ENCODE results near the gene ABCG4.
"Not testable (repeated sequence)": the region's sequence is repeated elsewhere in the genome, so short reads cannot be mapped to it uniquely, and the experiment has no call there.

The ABCG4 gene

GRCh38 chr11:119181677-119182412 is 33.0 kb downstream of the ABCG4 start:
- no peaks in the 10 kb centered on the region for H3K9me3 Mint-ChIP-seq
- DNase-seq (no peak), ATAC-seq (no peak)
- H3K27ac Mint-ChIP-seq: peak overlapping the region in 1 of 2 donors; percentile 7
- H3K4me3 Mint-ChIP-seq: no peak overlapping the region
- peaks cover 15% of the 10 kb centered on the region for H3K4me1 Mint-ChIP-seq
- H3K27me3 Mint-ChIP-seq: no peaks in the 10 kb centered on the region

DNA sequence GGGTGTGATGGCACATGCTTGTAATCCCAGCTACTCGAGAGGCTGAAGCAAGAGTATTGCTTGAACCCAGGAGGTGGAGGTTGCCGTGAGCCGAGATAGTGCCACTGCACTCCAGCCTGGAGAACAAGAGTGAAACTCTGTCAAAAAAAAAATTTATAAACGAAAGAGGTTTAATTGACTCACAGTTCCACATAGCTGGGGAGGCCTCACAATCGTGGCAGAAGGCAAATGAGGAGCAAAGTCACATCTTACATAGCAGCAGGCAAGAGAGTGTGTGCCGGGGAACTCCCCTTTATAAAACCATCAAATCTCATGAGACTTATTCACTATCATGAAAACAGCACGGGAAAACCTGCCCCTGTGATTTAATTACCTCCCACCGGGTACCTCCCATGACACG is 35.5 kb downstream of the ABCG4 start:
- not testable (repeated sequence) for ATAC-seq, H3K4me1 Mint-ChIP-seq, H3K27me3 Mint-ChIP-seq, H3K9me3 Mint-ChIP-seq, H3K4me3 Mint-ChIP-seq, DNase-seq, H3K27ac Mint-ChIP-seq

DNA sequence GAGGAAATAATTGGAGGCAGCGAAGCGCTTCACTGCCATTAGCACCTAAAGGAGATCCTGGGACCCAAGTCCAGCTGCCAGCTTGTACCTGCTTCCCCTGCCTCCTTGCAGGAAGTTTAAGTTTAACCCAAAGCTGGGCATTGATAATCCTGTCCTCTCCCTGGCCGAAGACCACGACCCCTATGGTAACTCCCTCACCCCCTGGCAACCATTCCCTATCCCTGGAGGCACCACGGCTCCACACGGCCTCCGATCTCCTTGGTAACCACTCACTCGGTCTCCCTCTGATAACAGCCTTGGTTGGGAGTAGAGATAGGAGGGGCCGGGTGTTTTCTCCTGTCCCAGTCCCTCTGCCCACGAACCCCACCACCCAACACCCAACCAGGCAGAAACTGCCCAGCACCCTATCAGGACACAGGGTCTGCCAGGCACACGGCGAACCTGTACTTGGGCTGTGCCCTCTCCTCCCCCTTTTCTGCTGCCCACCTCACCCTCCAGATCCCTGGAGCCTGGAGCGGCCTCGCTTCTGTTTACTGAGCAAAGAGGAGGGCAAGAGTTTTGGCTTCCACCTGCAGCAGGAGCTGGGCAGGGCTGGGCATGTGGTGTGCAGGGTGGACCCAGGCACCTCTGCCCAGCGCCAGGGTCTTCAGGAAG is 37.3 kb downstream of the ABCG4 start:
- ATAC-seq (no peak), DNase-seq (no peak)
- no peaks in the 10 kb centered on the region for H3K9me3 Mint-ChIP-seq
- no peak overlapping the region for H3K4me3 Mint-ChIP-seq
- H3K27me3 Mint-ChIP-seq: no peaks in the 10 kb centered on the region
- H3K4me1 Mint-ChIP-seq: no peaks in the 10 kb centered on the region
- peak overlapping the region in 1 of 2 donors; percentile 24 for H3K27ac Mint-ChIP-seq

GRCh38 chr11:119187123-119187892 is 38.5 kb downstream of the ABCG4 start:
- Mint-ChIP-seq H3K4me3 (no peak overlapping the region), H3K27me3 (no peaks in the 10 kb centered on the region), H3K9me3 (no peaks in the 10 kb centered on the region), H3K27ac (no peak overlapping the region), H3K4me1 (no peaks in the 10 kb centered on the region)
- ATAC-seq (no peak), DNase-seq (no peak)

DNA sequence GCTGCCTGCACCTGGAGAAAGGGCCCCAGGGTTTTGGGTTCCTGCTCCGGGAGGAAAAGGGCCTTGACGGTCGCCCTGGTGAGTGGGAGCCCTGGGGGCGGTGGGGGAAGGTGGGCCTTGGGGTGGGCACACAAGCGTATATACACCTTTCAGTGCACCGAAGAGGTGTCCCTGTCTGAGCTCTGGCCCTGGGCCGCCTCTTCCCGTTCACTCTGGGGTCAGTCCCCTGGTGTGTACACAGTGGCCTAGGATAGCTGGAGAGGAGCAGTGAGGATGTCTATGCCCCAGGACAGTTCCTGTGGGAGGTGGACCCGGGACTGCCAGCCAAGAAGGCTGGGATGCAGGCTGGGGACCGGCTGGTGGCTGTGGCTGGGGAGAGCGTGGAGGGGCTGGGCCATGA is 39.2 kb downstream of the ABCG4 start:
- ATAC-seq (no peak), DNase-seq (no peak)
- H3K9me3 Mint-ChIP-seq: no peaks in the 10 kb centered on the region
- H3K4me1 Mint-ChIP-seq: no peaks in the 10 kb centered on the region
- no peaks in the 10 kb centered on the region for H3K27me3 Mint-ChIP-seq
- H3K4me3 Mint-ChIP-seq: no peak overlapping the region
- peak overlapping the region in 1 of 2 donors; percentile 27 for H3K27ac Mint-ChIP-seq

DNA sequence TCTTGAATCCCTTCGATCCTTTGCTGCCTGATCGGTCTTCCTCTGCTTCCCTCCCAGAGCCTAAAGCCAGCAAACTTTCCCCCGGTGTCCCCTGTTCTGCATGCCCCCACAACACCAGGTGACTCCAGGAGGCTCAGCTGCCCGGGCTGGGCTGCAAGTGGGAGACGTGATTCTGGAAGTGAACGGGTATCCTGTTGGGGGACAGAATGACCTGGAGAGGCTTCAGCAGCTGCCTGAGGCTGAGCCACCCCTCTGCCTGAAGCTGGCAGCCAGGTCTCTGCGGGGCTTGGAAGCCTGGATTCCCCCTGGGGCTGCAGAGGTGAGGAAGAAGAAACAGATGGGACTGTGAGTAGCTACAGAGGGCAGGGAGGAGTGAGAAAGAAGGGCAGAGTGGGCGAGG is 40.0 kb downstream of the ABCG4 start:
- H3K4me3 Mint-ChIP-seq: no peak overlapping the region
- no peaks in the 10 kb centered on the region for H3K27me3 Mint-ChIP-seq
- H3K4me1 Mint-ChIP-seq: no peaks in the 10 kb centered on the region
- ATAC-seq (no peak), DNase-seq (no peak)
- no peaks in the 10 kb centered on the region for H3K9me3 Mint-ChIP-seq
- peak overlapping the region in 1 of 2 donors; percentile 71 for H3K27ac Mint-ChIP-seq

GRCh38 chr11:119189393-119189792 is 40.5 kb downstream of the ABCG4 start:
- H3K27ac Mint-ChIP-seq: peak overlapping the region in 1 of 2 donors; percentile 4
- ATAC-seq: peak; percentile 22
- H3K27me3 Mint-ChIP-seq: no peaks in the 10 kb centered on the region
- no peak overlapping the region for H3K4me3 Mint-ChIP-seq
- H3K4me1 Mint-ChIP-seq: no peaks in the 10 kb centered on the region
- no peak for DNase-seq
- H3K9me3 Mint-ChIP-seq: no peaks in the 10 kb centered on the region

DNA sequence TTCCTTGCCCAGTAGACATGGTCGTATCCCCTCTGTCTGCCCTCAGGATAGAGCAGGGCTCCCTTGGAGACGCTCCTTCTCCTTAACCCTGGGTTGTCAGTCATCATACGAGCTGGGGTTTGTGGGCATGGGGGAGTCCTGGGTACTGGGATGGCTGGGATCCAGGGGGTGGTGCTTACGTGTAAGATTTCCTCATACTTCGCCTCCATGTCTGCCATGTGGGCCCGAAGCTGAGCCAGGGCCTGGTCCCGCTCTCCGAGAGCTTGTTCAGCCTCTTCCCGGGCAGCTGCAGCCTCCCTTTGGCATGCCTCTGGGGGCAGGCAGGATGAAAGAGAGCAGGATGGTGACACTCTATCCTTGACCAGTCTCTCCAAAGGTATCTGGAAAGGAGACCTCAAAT is 41.7 kb downstream of the ABCG4 start:
- ATAC-seq: no peak
- DNase-seq: no peak
- H3K4me3 Mint-ChIP-seq: no peak overlapping the region
- no peaks in the 10 kb centered on the region for H3K27me3 Mint-ChIP-seq
- no peak overlapping the region for H3K27ac Mint-ChIP-seq
- H3K9me3 Mint-ChIP-seq: no peaks in the 10 kb centered on the region
- H3K4me1 Mint-ChIP-seq: no peaks in the 10 kb centered on the region

- DNase-seq, H3K4me3 Mint-ChIP-seq, H3K9me3 Mint-ChIP-seq, H3K4me1 Mint-ChIP-seq, H3K27me3 Mint-ChIP-seq, ATAC-seq: not testable (repeated sequence)
- H3K27ac Mint-ChIP-seq: peak overlapping the region in 1 of 2 donors; percentile 52
These were observed 42.4 kb downstream of the ABCG4 start for GRCh38 chr11:119191265-119191664.

GRCh38 chr11:119192111-119192510 is 43.3 kb downstream of the ABCG4 start:
- Mint-ChIP-seq H3K4me3 (no peak overlapping the region), H3K4me1 (no peaks in the 10 kb centered on the region), H3K27me3 (no peaks in the 10 kb centered on the region), H3K9me3 (no peaks in the 10 kb centered on the region), H3K27ac (no peak overlapping the region)
- ATAC-seq (no peak), DNase-seq (no peak)

GRCh38 chr11:119193001-119193400 is 44.1 kb downstream of the ABCG4 start:
- no peaks in the 10 kb centered on the region for H3K9me3 Mint-ChIP-seq
- H3K4me3 Mint-ChIP-seq: no peak overlapping the region
- DNase-seq: no peak
- no peaks in the 10 kb centered on the region for H3K27me3 Mint-ChIP-seq
- ATAC-seq: no peak
- H3K4me1 Mint-ChIP-seq: no peaks in the 10 kb centered on the region
- H3K27ac Mint-ChIP-seq: no peak overlapping the region

- DNase-seq: no peak
- Mint-ChIP-seq H3K4me3 (no peak overlapping the region), H3K27ac (no peak overlapping the region), H3K27me3 (no peaks in the 10 kb centered on the region), H3K4me1 (no peaks in the 10 kb centered on the region), H3K9me3 (no peaks in the 10 kb centered on the region)
- ATAC-seq: no peak
These were observed 44.8 kb downstream of the ABCG4 start for GRCh38 chr11:119193626-119194025.

- DNase-seq: no peak
- H3K27ac Mint-ChIP-seq: no peak overlapping the region
- H3K4me1 Mint-ChIP-seq: no peaks in the 10 kb centered on the region
- ATAC-seq: no peak
- no peaks in the 10 kb centered on the region for H3K27me3 Mint-ChIP-seq
- H3K9me3 Mint-ChIP-seq: no peaks in the 10 kb centered on the region
- no peak overlapping the region for H3K4me3 Mint-ChIP-seq
These were observed 46.1 kb downstream of the ABCG4 start for GRCh38 chr11:119194811-119195440.

DNA sequence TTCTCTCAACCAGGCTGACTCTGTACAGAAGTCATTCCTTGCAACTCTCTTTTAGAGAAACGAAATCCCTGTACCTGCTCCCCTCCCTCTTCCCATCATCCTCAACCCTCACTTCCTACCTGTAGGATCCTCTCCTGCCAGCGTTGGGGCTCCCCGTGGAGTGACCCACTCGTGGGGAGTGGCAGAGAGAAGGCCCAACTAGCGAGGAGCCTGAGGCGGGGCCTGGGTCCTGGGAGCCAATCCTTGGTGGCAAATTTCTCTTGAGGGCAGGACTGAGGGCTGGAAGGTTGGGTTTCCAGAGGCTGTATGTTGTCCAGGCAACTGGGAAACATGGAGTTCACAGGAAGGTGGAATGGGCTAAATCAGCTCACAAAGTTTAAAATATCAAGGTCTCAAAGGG is 46.8 kb downstream of the ABCG4 start:
- H3K27ac Mint-ChIP-seq: no peak overlapping the region
- H3K4me1 Mint-ChIP-seq: no peaks in the 10 kb centered on the region
- ATAC-seq (no peak), DNase-seq (no peak)
- no peaks in the 10 kb centered on the region for H3K9me3 Mint-ChIP-seq
- H3K27me3 Mint-ChIP-seq: no peaks in the 10 kb centered on the region
- no peak overlapping the region for H3K4me3 Mint-ChIP-seq

GRCh38 chr11:119196833-119197483 is 48.1 kb downstream of the ABCG4 start:
- Mint-ChIP-seq H3K27ac (no peak overlapping the region), H3K27me3 (no peaks in the 10 kb centered on the region), H3K9me3 (no peaks in the 10 kb centered on the region), H3K4me3 (no peak overlapping the region), H3K4me1 (no peaks in the 10 kb centered on the region)
- DNase-seq (peak; percentile 60 to 71), ATAC-seq (peak; percentile 95)
